BE2C (cell line): ENCODE data around the gene DNAH12.

Experiments
- DNase-seq: peaks from one replicate; pipeline ENCODE4 v3.0.0-alpha.2; 2020
- H3K27me3 ChIP-seq: fragments of 250-450 bp; sonication (Bioruptor Pico); 2 replicates; pipeline ENCODE4 v1.5.1; 2020; ENCODE audit warnings: mild to moderate bottlenecking
- H3K36me3 ChIP-seq: fragments of 250-450 bp; sonication (Bioruptor Pico); 2 replicates; pipeline ENCODE4 v1.5.1; 2020; ENCODE audit warnings: mild to moderate bottlenecking
- H3K4me1 ChIP-seq: fragments of 250-450 bp; sonication (Bioruptor Pico); 2 replicates; pipeline ENCODE4 v1.5.1; 2020
- H3K4me3 ChIP-seq: 2 replicates; pipeline ENCODE4 v1.5.1; 2011; ENCODE audit warnings: low read depth, low read length
- H3K9me3 ChIP-seq: fragments of 250-450 bp; sonication (Bioruptor Pico); 2 replicates; pipeline ENCODE4 v1.5.1; 2020
- TF ChIP-seq, protein P1 (sequence below): IDR thresholded peaks from 2 replicates; pipeline ENCODE4 v1.5.1; 2012; ENCODE audit warnings: mild to moderate bottlenecking, low read depth, low read length

Gene DNAH12

DNA sequence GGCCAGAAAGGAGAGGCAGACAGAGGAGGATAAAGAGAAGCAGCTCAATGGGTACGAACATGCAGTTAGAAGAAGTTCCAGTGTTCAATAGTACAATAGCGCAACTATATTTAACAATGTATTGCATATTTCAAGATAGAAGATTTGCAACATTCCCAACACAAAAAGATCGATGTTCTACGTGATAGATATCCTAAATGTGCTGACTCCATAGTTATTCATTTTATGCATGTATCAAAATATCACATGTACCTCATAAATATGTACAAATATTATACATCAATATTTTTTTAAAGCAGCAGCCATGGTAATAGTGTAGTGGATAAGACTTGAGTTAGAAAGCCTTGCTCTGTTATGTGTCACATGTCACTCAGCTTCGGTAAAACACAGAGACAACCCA is 141.5 kb downstream of the DNAH12 start:
- Histone ChIP-seq H3K9me3 (no peaks in the 10 kb centered on the region), H3K36me3 (no peaks in the 10 kb centered on the region), H3K4me3 (no peak overlapping the region), H3K4me1 (no peaks in the 10 kb centered on the region), H3K27me3 (no peaks in the 10 kb centered on the region; the same call in 1 of the 2 replicates)
- no peak for DNase-seq
- TF ChIP-seq, protein P1, sequence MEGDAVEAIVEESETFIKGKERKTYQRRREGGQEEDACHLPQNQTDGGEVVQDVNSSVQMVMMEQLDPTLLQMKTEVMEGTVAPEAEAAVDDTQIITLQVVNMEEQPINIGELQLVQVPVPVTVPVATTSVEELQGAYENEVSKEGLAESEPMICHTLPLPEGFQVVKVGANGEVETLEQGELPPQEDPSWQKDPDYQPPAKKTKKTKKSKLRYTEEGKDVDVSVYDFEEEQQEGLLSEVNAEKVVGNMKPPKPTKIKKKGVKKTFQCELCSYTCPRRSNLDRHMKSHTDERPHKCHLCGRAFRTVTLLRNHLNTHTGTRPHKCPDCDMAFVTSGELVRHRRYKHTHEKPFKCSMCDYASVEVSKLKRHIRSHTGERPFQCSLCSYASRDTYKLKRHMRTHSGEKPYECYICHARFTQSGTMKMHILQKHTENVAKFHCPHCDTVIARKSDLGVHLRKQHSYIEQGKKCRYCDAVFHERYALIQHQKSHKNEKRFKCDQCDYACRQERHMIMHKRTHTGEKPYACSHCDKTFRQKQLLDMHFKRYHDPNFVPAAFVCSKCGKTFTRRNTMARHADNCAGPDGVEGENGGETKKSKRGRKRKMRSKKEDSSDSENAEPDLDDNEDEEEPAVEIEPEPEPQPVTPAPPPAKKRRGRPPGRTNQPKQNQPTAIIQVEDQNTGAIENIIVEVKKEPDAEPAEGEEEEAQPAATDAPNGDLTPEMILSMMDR, result no peak

DNA sequence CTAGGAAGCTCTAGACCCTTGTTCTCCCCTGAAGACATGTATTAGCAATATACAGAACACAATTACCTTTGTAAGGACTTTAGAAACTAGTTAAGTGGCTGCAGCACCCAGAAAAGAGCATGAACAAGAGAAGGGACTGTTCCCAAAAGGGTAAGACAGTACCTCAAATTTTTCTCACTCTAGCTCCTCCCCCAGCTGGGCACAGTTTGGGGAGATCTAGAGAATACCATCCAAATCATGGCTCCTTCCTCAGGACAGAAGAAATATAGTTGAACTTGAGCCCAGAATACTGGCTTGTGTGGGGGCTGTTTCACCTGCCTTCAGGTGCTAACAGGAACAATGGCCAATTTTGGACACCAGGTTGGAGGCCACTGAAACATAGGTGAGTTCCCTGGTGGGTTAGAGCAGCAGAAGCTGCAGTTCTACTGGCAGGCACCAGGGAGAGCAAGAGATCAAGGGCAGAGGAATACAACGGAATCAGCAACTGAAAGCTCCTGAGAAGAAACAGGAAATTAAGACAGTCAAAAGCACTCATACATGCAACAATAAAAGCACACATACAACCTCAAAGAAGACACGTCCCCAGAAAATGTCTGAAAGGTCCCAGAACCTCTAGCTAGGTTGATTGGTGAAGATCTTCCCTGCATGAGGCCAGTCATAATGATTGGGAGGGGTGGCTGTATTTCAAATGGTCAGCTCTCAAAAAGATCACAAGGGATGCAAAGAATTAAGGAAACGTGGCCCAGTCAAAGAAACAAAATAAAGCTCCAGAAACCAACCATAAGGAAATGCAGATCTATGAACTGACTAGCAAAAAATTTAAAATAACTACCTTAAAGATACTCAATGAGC is 146.7 kb downstream of the DNAH12 start:
- no peaks in the 10 kb centered on the region for H3K36me3 ChIP-seq
- TF ChIP-seq, protein P1, result peak; percentile 78
- H3K9me3 ChIP-seq, result no peaks in the 10 kb centered on the region
- H3K4me1 ChIP-seq, result no peaks in the 10 kb centered on the region
- H3K27me3 ChIP-seq, result no peaks in the 10 kb centered on the region
- peak; percentile 33 for DNase-seq
- H3K4me3 ChIP-seq, result no peak overlapping the region

DNA sequence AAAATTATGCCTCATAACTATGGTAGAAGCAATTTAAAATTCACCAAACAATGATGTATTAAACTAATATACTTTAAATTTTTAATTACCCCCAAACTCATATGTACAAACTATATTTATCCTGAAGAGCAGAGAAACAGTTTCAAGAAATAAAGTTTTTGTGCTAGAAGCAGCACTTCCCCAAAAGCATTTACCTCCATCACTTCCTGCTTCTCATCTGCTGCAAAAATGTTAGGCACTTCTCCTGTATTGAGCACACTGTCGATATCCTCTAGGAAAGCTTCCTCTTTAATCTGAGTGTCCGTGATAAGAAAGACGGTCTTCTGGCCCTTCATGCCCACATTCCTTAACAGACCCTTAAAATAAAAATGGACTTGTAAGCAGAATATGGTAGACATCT is 150.2 kb downstream of the DNAH12 start:
- Histone ChIP-seq H3K36me3 (no peaks in the 10 kb centered on the region), H3K4me1 (no peaks in the 10 kb centered on the region), H3K9me3 (no peaks in the 10 kb centered on the region), H3K4me3 (no peak overlapping the region), H3K27me3 (no peaks in the 10 kb centered on the region)
- no peak for DNase-seq
- TF ChIP-seq, protein P1, result no peak

DNA sequence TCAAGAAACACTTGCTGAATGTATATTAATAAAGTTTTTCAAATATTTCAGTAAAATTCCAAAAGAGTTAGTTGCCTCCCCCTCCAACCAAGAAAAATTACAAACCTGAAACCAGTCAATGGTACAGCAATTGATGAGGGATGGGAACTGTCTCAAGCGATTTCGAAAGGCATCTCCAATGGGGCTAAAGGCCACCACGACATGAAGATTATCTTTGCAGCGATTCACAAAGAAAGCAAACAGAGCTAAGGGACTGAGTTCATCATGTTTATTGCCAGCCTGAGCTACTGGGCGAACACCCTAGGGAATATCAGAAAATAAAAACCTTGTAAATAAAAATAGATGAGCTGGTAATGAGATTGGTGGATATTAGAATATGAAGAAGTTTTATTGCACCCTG is 152.4 kb downstream of the DNAH12 start:
- no peaks in the 10 kb centered on the region for H3K4me1 ChIP-seq
- no peaks in the 10 kb centered on the region for H3K27me3 ChIP-seq
- H3K4me3 ChIP-seq, result no peak overlapping the region
- H3K9me3 ChIP-seq, result no peaks in the 10 kb centered on the region
- H3K36me3 ChIP-seq, result no peaks in the 10 kb centered on the region
- TF ChIP-seq, protein P1, result no peak
- DNase-seq, result no peak

DNA sequence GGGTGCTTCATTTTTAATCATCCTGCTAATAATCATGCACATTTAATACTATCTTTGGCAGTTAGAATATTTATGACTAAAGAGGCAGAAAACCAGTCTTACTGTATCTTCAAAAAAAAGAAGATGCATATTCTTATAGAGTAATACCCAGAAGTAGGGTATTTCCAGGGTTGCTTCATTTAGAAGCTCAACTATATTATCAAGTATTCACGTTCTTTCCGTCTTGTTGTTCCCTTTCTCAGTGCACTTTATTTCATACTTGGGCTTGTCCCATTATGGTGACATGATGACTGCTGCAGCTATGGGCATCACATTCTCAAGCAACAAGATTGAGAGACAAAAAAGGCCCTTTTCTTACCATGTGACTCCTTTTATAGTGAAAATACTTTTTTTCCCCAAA is 154.9 kb downstream of the DNAH12 start:
- no peaks in the 10 kb centered on the region for H3K4me1 ChIP-seq
- no peak for DNase-seq
- H3K36me3 ChIP-seq, result no peaks in the 10 kb centered on the region
- H3K9me3 ChIP-seq, result no peaks in the 10 kb centered on the region
- TF ChIP-seq, protein P1, result no peak
- no peaks in the 10 kb centered on the region for H3K27me3 ChIP-seq
- no peak overlapping the region for H3K4me3 ChIP-seq

DNA sequence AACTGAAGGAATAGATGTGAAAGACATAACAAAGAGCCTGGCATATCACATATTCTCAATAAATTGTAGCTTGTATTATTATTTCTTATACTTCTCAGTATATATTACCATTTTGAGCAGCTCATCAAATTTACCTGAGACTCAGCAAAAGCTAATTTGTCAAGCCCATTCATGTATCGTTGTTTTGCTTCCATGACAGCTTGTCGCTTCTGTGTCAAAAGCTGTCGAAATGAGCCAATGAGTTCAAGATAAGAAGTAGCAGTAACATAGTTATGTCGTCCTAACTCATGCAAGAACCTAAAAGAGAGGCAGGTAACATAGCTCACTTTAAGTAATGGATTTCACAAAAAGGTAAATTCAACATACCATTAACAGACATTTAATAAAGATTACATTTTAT is 157.8 kb downstream of the DNAH12 start:
- TF ChIP-seq, protein P1, result no peak
- Histone ChIP-seq H3K4me3 (no peak overlapping the region), H3K4me1 (no peaks in the 10 kb centered on the region), H3K27me3 (no peaks in the 10 kb centered on the region), H3K36me3 (no peaks in the 10 kb centered on the region), H3K9me3 (no peaks in the 10 kb centered on the region)
- DNase-seq, result no peak
